ENCODE results near the gene SMPD3.

GRCh38 chr16:68403177-68403576, 45.1 kb downstream of the SMPD3 start:
- TF ChIP-seq CTCF (IDR thresholded peaks at IDR 0.05; ENCODE audit: poor library complexity) (no peak), EZH2 (IDR thresholded peaks at IDR 0.05; ENCODE audit: borderline replicate concordance) (no peak)
